A549 (cell line): ENCODE data around the gene HPD.

Source experiments
- CBX8 ChIP-seq: fragments of 200-600 bp; sonication (generic); IDR thresholded peaks from 2 replicates; pipeline ENCODE4 v1.6.1; 2016
- CEBPB ChIP-seq, 2 experiments: fragments of >200 bp in 1 of 2; sonication (Bioruptor Twin) in 1 of 2; formaldehyde crosslinking in 1 of 2; IDR thresholded peaks; 2 replicates each; pipeline ENCODE4 v1.6.1; 2012 to 2016
- CHD2 ChIP-seq: fragments of 150-350 bp; IDR thresholded peaks from 2 replicates; pipeline ENCODE4 v1.6.1; 2014; ENCODE audit warnings: low read length; ENCODE audit not compliant: partially characterized antibody
- CTCF ChIP-seq: fragments of >200 bp; sonication (Bioruptor Twin); formaldehyde crosslinking; IDR thresholded peaks from 3 replicates; pipeline ENCODE4 v1.5.1; 2016
- JUN ChIP-seq, 2 experiments: fragments of >200 bp; sonication (Bioruptor Twin); formaldehyde crosslinking; IDR thresholded peaks; 2 replicates in 1 of 2; 3 replicates in 1 of 2; pipeline ENCODE4 v1.6.1; 2016 to 2017
- KDM1A ChIP-seq: fragments of 200-600 bp; sonication (generic); IDR thresholded peaks from 2 replicates; pipeline ENCODE4 v1.6.1; 2016; ENCODE audit warnings: low read depth, mild to moderate bottlenecking
- NFE2L2 ChIP-seq: fragments of 150-350 bp; conservative IDR thresholded peaks from 2 replicates; pipeline ENCODE4 v1.6.1; 2014; ENCODE audit warnings: low read length
- POLR2A ChIP-seq: IDR thresholded peaks from 2 replicates; pipeline ENCODE4 v1.6.1; 2012; ENCODE audit warnings: mild to moderate bottlenecking, low read length
- RAD21 ChIP-seq, 2 experiments: fragments of >200 bp in 1 of 2; sonication (Bioruptor Twin) in 1 of 2; formaldehyde crosslinking in 1 of 2; IDR thresholded peaks in 1 of 2; conservative IDR thresholded peaks in 1 of 2; 2 replicates in 1 of 2; 3 replicates in 1 of 2; pipeline ENCODE4 v1.6.1; 2012 to 2018; ENCODE audit warnings: inconsistent platforms in 1 of 2
- TP53 ChIP-seq: fragments of 250-450 bp; sonication (Bioruptor Pico); IDR thresholded peaks from 2 replicates; pipeline ENCODE4 v1.5.0; 2021; ENCODE audit warnings: mild to moderate bottlenecking, moderate library complexity

- TF ChIP-seq CTCF (no peak), POLR2A (no peak), JUN (IDR thresholded peaks at IDR 0.05) (no peak), TP53 (CRISPR knock-in tag) (no peak), CEBPB (IDR thresholded peaks at IDR 0.05) (no peak), CBX8 (no peak), RAD21 (conservative IDR thresholded peaks at IDR 0.05 in 1 of 2, IDR thresholded peaks at IDR 0.05 in 1 of 2) (no peak), NFE2L2 (no peak), CHD2 (no peak), KDM1A (no peak)
Observed at GRCh38 chr12:121898287-121898686, 39.6 kb upstream of the HPD start.
